Adrenal gland (tissue), 19 donors: ENCODE results near the gene CEP126. TPM values are rescaled to one million over a fixed set of nuclear protein-coding genes. Genes with fewer than 3 reads are reported as not detected.

ENCODE experiments used
- DNase-seq, 7 donors: peaks; one replicate each; pipeline ENCODE4 v3.0.0-alpha.2; 2019 to 2020
- H3K27ac ChIP-seq, 5 donors: fragments of 200-600 bp; sonication (generic) in 4 of 5; 1 replicate in 3 of 5; 2 replicates in 2 of 5; pipeline versions ENCODE4 v1.5.1 to v1.8.0; 2016 to 2020; ENCODE audit warnings: mild to moderate bottlenecking in 1 of 5
- H3K27me3 ChIP-seq: fragments of 200-600 bp; 2 replicates; pipeline ENCODE4 v1.8.0; 2021
- H3K36me3 ChIP-seq, 2 donors: fragments of 200-600 bp; replicated peaks in 1 of 2; 1 replicate in 1 of 2; 2 replicates in 1 of 2; pipeline versions ENCODE4 v1.5.1 to v1.8.0; 2018 to 2022
- H3K4me1 ChIP-seq, 2 donors: fragments of 200-600 bp; replicated peaks in 1 of 2; 1 replicate in 1 of 2; 2 replicates in 1 of 2; pipeline versions ENCODE4 v1.5.1 to v1.8.0; 2018 to 2021
- H3K4me3 ChIP-seq, 4 donors: fragments of 200-600 bp; sonication (generic) in 3 of 4; one replicate each; pipeline ENCODE4 v1.5.1; 2016 to 2018
- H3K9me3 ChIP-seq, 3 donors: fragments of 200-600 bp; sonication (generic) in 1 of 3; replicated peaks in 1 of 3; 1 replicate in 2 of 3; 2 replicates in 1 of 3; pipeline versions ENCODE4 v1.5.1 to v1.8.0; 2016 to 2021
- POLR2A ChIP-seq, 2 donors: fragments of 450-650 bp; IDR thresholded peaks; one replicate each; pipeline ENCODE4 v1.6.1; 2017; ENCODE audit warnings: antibody characterized with exemption in 2 of 2, mild to moderate bottlenecking in 2 of 2, moderate library complexity in 1 of 2
- WGBS, 4 donors: extraction: QIAGEN DNeasy Blood & Tissue Kit in 2 of 4; methylation state at CpG; one replicate each; pipeline versions ENCODE4 v1.1.5 to v1.1.7; 2013 to 2017; 5-methylcytosine and 5-hydroxymethylcytosine counted together
- intact Hi-C, 2 donors: fragments of 100-400 bp; cut with DNase I; formaldehyde crosslinking; loops; one replicate each; pipeline versions ENCODE4 v1.14.1 to v1.15.0; 2022 to 2023
- long read RNA-seq, 10 donors: library from polyadenylated mRNA in 3 of 10; unstranded in 2 of 10; stranded (forward) in 1 of 10; transcript quantifications; one replicate each; pipeline ENCODE4 v2.0.0 and lab custom pipeline, GENCODE V29; 2021 to 2026
- polyA plus RNA-seq, 3 donors: library from polyadenylated mRNA; stranded (reverse); fragments of 200-250 nt in 2 of 3; fragments of 350-450 nt in 1 of 3; fragmentation: Illumina TruSeq in 1 of 3; extraction: RNeasy Lipid Tissue Mini Kit (QIAGEN cat#74804) in 1 of 3; gene quantifications; one replicate each; pipeline ENCODE4 v1.2.3, GENCODE V29; 2013 to 2014
- total RNA-seq, 9 donors: library from RNA; depleted of rRNA in 4 of 9; stranded (reverse); fragments of >200 nt in 4 of 9; fragments of 120-200 nt in 1 of 9; fragmentation: NEBNext Ultra II Directional in 1 of 9; extraction: Animal tissue kit (Norgen Biotek cat#: 25700) in 1 of 9; gene quantifications; one replicate each; pipeline versions ENCODE4 v1.1.0 to v1.2.4, GENCODE V29; 2013 to 2023
- TF ChIP-seq, protein P1 (sequence below), 6 experiments: fragments of 450-650 bp in 4 of 6; fragments of 200-600 bp in 2 of 6; sonication (generic) in 1 of 6; IDR thresholded peaks; 1 replicate in 5 of 6; 2 replicates in 1 of 6; pipeline versions ENCODE4 v1.5.1 to v1.8.0; 2016 to 2021; ENCODE audit warnings: antibody characterized with exemption in 6 of 6, mild to moderate bottlenecking in 2 of 6, moderate library complexity in 1 of 6
- donor health status: healthy with polysubstance abuse.
- donor health status: Bipolar disorder and iron deficiency.
- donor health status: DM: yes; HTN: yes; CAD: no.
- donor health status: DM: no; HTN: no; CAD: no.
- donor health status: DM: no; HTN: no; CAD: no.
- donor health status: DM: yes; HTN: yes; CAD: no.

Gene CEP126
- total RNA-seq, result 10 to 100 TPM in 1 of 9 donors, 1 to 10 TPM in 8; 1.7 to 11.5 (median 3.7) TPM
- polyA plus RNA-seq, result 10 to 100 TPM in 1 of 3 donors, 1 to 10 TPM in 2; 6.5 to 18.9 (median 8.7) TPM
- long read RNA-seq, donor 1, result 0 reads
- long read RNA-seq, donor 2, result 0 reads
- long read RNA-seq, donor 3, result 0 reads
- long read RNA-seq, donor 4, partial matches to known transcripts, result 0 of 1 reads
- long read RNA-seq, donor 4, other reads (novel, unspliced or antisense), result 1 of 1 reads
- long read RNA-seq, donor 5, partial matches to known transcripts, result 1 of 3 reads
- long read RNA-seq, donor 5, other reads (novel, unspliced or antisense), result 2 of 3 reads
- long read RNA-seq, donor 6, partial matches to known transcripts, result 5 of 6 reads
- long read RNA-seq, donor 6, other reads (novel, unspliced or antisense), result 1 of 6 reads
- long read RNA-seq, donor 7, full-length matches to known transcripts, result 1 of 1 reads
- long read RNA-seq, donor 7, partial matches to known transcripts, result 0 of 1 reads
- long read RNA-seq, donor 7, other reads (novel, unspliced or antisense), result 0 of 1 reads
- long read RNA-seq, donor 8, full-length matches to known transcripts, result 1 of 1 reads
- long read RNA-seq, donor 8, partial matches to known transcripts, result 0 of 1 reads
- long read RNA-seq, donor 8, other reads (novel, unspliced or antisense), result 0 of 1 reads
- long read RNA-seq, donor 9, result 0 reads
- long read RNA-seq, donor 10, result 0 reads

- Histone ChIP-seq H3K4me3 (peak within 1 kb of the TSS; percentile 56 to 84 (median 70)), H3K9me3 (no peaks in the 10 kb centered on the region), H3K27me3 (no peaks in the 10 kb centered on the region), H3K36me3 (no peaks in the 10 kb centered on the region), H3K4me1 (peaks cover 0 to 13% of the 10 kb centered on the region in 2 donors), H3K27ac (peak within 1 kb of the TSS; percentile 8 to 92 (median 51))
- DNase-seq, result peak; percentile 93 to 98 (median 95)
- 0 to 2% (median 0%) methylated on average over 12 to 56 of the region's 56 CpGs for WGBS, 4 donors
- TF ChIP-seq, protein P1, sequence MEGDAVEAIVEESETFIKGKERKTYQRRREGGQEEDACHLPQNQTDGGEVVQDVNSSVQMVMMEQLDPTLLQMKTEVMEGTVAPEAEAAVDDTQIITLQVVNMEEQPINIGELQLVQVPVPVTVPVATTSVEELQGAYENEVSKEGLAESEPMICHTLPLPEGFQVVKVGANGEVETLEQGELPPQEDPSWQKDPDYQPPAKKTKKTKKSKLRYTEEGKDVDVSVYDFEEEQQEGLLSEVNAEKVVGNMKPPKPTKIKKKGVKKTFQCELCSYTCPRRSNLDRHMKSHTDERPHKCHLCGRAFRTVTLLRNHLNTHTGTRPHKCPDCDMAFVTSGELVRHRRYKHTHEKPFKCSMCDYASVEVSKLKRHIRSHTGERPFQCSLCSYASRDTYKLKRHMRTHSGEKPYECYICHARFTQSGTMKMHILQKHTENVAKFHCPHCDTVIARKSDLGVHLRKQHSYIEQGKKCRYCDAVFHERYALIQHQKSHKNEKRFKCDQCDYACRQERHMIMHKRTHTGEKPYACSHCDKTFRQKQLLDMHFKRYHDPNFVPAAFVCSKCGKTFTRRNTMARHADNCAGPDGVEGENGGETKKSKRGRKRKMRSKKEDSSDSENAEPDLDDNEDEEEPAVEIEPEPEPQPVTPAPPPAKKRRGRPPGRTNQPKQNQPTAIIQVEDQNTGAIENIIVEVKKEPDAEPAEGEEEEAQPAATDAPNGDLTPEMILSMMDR (IDR thresholded peaks at IDR 0.05), result peak in 5 of 6 experiments; percentile 23 to 51 (median 36)
- peak; percentile 22 to 57 for TF ChIP-seq POLR2A (IDR thresholded peaks at IDR 0.05)
- intact Hi-C loops, result no loop called here
Measured at GRCh38 chr11:101914738-101915426, at the start of gene CEP126. Gene CEP126 (plus strand): TSS chr11:101915010. CDS start chr11:101915285, 275 bp downstream.

- intact Hi-C loops, result loop anchor here in 1 of 2 donors (10.0 kb wide), 1 partner anchor 58 kb away; no protein-coding TSS in a partner anchor
- Histone ChIP-seq H3K27ac (no peak overlapping the region), H3K9me3 (no peaks in the 10 kb centered on the region), H3K4me3 (no peak overlapping the region), H3K36me3 (no peaks in the 10 kb centered on the region), H3K4me1 (peaks cover 0 to 7% of the 10 kb centered on the region in 2 donors), H3K27me3 (no peaks in the 10 kb centered on the region)
- 74 to 87% (median 86%) methylated on average over 5 of the region's 5 CpGs for WGBS, 4 donors
- DNase-seq, result no peak
- no peak for TF ChIP-seq POLR2A (IDR thresholded peaks at IDR 0.05)
- TF ChIP-seq, protein P1 (IDR thresholded peaks at IDR 0.05), result no peak
Measured at GRCh38 chr11:101866619-101867491, 48.0 kb upstream of the CEP126 start.

- no peaks in the 10 kb centered on the region for H3K9me3 ChIP-seq
- no peak overlapping the region for H3K4me3 ChIP-seq
- TF ChIP-seq, protein P1 (IDR thresholded peaks at IDR 0.05), result no peak
- intact Hi-C loops, result loop anchor here in 1 of 2 donors (10.0 kb wide), 1 partner anchor 57 kb away; no protein-coding TSS in a partner anchor
- no peak for DNase-seq
- no peak overlapping the region for H3K27ac ChIP-seq
- no peaks in the 10 kb centered on the region for H3K36me3 ChIP-seq
- WGBS, 4 donors, result 68 to 89% (median 80%) methylated on average over 2 of the region's 2 CpGs
- H3K4me1 ChIP-seq, result no peaks in the 10 kb centered on the region
- H3K27me3 ChIP-seq, result no peaks in the 10 kb centered on the region
Measured at GRCh38 chr11:101867951-101868350, 46.9 kb upstream of the CEP126 start.
